GM21619 (cell line): Measurements from ENCODE around the gene MSRB3.

Source experiments
- ATAC-seq: cut with Tn5 transposase; IDR thresholded peaks from one replicate; pipeline ENCODE4 v1.9.1; 2021; ENCODE audit not compliant: unreplicated experiment

The MSRB3 gene

DNA sequence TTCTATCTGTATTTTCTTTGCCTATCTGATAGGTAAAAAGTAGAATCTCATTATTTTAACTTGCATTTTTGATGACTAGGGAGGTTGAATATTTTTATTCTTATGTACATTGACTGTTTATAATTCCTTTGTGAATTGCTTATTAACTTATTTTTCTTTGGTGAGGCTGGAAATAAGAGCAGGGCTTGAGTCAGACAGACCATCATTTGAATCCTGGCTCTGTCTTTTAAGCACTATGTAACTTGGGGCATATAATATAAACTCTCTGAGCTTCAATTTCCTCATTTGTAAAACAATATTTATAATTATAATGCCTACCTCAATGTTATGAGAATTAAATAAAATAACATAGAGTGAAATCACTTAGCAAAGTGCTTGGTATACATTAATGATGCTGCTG lies 108.9 kb downstream of the MSRB3 start:
- ATAC-seq, result no peak

GRCh38 chr12:65389436-65389835 lies 111.0 kb downstream of the MSRB3 start:
- ATAC-seq, result no peak

DNA sequence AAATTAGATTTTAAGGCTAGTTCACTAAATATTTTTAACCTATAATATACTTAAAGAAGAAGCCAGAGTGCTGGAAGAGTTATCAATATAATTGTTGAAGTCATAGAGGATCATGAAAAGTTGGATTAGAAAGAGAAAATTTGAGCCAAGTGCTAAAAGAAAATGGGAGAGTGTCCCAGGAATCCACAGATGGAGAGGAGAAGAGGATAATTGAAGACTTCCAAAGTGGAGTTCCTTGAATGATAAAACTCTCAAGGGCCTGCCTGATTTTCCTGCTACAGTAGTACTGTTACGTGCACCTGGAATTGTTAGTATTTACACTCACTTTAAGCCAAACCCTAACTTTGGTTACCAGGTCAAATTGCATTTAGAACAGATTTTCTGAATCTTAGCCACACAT lies 113.2 kb downstream of the MSRB3 start:
- no peak for ATAC-seq

DNA sequence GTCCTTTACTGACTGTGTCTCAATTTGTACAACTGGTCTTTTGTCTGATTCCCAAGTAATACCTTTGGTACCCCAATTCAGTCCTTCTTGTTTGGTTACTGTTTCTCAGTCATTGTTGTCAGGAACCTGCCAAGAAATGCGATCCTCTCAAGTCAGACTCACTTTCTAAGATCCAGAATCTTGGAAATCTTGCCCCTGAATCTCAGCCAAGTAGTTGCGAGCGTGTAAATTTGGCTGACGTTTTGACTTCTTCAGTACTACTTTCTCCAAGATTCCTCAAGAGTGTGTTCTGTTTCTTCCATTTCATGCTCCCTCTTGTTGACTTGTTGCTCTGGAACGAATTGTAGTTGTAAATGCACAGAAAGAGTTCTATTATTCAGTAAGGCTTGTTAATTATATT lies 114.0 kb downstream of the MSRB3 start:
- no peak for ATAC-seq

DNA sequence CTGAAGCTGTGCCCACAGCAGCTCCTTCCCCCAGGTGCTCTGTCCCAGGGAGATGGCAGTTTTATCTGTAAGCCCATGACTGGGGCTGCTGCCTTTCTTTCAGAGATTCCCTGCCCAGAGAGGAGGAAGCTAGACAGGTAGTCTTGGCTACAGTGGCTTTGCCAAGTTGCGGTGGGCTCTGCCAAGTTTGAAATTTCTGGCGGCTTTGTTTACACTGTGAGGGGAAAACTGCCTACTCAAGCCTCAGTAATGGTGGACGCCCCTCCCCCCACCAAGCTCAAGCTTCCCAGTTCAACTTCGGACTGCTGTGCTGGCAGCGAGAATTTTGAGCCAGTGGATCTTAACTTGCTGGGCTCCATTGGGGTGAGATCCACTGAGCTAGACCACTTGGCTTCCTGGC lies 124.7 kb downstream of the MSRB3 start:
- no peak for ATAC-seq

- no peak for ATAC-seq
Observed at GRCh38 chr12:65407388-65408149, 129.1 kb downstream of the MSRB3 start.

- ATAC-seq, result no peak
Observed at GRCh38 chr12:65408441-65408840, 130.0 kb downstream of the MSRB3 start.

- ATAC-seq, result no peak
Observed at GRCh38 chr12:65409726-65410125, 131.2 kb downstream of the MSRB3 start.

- ATAC-seq, result no peak
Observed at GRCh38 chr12:65411171-65411570, 132.7 kb downstream of the MSRB3 start.

DNA sequence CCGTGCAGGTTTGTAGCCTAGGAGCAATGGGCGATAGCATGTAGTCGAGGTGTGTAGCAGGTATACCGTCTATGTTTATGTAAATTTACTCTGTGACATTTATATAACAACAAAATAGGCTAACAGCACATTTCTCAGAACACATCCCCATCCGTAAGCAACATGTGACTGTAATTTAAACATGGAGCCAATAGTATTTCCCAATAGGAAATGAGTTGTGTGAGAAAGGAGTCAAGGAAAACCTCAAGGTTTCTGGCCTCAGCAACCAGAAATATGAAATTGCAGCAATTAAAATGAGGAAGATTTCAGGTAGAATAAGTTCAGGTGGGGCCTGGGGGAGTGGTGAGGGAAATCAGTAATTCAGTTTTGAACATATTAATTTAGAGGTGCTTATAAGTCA lies 136.0 kb downstream of the MSRB3 start:
- ATAC-seq, result no peak

DNA sequence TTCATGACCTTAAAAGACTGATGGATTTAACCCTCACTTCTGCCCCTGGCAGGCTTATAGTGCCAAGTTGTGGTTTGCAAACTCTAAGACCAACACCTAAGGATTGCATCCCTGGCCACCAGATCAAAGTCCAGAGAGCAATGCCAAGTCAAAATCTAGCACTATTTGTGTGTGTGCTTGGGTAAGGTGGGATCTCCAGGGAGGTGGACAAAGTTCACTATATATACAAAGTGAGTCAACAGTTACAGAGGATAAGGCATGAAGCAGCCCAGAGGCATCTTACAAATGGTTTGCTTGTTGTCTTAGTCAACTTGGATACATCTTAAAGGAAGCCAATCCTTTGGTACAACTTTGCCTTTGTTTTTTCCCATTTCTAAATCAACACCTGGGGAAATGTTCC lies 137.3 kb downstream of the MSRB3 start:
- ATAC-seq, result no peak

DNA sequence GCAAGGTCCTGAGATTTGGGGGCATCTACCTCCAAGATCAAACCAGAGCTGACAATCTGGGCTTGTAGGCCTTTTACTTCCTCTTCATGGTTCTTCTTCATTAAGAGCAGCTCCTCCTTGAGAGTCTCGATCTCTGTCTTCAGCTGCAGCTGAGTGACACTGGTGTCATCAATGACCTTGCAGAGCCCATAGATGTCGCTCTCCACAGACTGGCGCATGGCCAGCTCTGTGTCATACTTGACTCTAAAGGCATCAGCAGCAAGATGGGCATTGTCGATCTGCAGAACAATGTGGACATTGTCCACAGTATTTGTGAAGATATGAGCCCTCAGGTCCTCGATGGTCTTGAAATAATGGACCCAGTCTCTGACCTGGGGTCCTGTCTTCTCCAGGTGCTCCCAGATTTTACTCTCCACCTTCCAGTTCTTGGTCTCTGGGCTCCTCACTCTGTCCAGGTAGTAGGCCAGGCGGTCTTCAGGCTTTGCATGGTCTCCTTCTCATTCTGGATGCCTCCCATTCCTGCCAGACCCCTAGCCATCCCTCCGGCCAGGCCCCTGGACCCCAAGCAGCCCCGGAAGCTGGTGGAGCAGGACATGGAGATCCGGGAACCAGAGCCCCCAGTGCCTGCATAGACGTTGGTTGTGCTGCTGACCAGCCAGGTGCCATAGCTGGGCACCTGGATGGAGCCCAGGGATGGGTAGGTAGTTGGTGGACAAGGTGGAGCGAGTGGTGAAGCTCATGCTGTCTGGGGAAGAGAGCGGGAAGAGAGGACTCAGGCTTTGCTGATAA lies 141.0 kb downstream of the MSRB3 start:
- no peak for ATAC-seq

DNA sequence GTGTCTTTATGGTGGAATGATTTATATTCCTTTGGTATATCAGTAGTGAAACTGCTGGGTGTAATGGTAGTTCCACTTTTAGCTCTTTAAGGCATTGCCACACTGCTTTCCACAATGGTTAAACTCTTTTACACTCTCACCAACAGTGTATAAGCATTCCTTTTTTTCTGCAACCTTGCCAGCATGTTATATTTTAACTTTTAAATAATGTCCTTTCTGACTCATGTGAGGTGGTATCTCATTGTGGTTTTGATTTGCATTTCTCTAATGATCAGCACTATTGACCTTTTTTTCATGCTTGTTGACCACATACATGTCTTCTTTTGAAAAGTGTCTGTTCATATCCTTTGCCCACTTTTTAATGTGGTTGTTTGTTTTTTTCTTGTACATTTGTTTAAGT lies 142.5 kb downstream of the MSRB3 start:
- ATAC-seq, result no peak

DNA sequence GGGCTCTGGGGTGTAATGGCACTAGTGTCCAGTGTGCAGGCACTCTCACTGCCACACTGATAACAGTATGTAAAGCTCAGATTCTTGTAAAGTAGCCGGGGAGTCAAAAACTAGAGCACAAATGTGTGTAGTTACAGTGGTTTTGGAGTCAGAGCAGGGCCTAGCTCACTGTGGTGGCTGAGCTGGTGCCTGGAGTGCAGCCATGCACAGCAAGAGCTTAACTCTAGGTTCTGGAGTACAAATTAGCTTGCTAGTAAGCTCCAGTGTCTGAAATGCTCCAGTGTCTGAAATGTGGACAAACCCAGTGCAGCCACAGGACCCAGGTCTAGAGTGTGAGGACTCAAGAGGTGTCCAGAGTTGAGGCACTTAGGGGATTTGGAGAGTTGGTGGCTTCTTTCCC lies 149.2 kb downstream of the MSRB3 start:
- no peak for ATAC-seq

DNA sequence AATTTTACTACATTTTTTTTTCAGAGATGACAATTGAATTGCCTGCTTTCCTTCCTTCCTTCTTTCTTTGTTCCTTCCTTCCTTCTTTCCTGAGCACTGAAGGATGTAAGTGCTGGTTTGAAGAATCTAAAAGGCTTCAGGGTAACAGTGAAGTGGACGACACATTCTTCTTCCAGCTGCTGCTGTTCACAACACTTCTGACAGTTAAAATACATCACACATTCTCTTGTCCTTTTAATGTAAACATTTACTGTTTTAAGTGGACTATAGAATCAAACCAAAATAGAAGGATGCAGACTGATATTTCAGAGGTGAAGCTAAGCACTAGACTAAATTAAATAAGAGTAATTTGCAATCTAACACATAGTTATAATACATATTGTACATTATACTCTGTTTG lies 151.5 kb downstream of the MSRB3 start:
- ATAC-seq, result no peak

- no peak for ATAC-seq
Observed at GRCh38 chr12:65430571-65431306, 152.3 kb downstream of the MSRB3 start.

DNA sequence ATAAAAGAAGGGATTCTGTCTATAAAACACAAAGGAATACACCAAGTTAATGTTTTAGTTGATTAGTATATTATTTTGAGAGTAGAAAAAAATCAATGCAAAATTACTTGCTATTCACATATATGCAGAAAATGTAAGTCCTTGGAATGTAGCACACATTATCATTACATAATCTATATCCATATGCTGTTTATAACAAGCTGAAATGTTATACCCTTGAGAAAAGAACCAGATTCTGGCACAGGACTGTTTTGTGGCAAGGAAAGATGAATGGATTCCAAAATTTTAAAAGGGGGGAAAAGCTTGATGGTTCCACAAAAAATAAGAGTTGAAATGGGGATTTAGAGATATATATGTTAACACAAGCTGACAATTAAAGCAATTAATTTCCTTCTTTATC lies 153.6 kb downstream of the MSRB3 start:
- ATAC-seq, result no peak

DNA sequence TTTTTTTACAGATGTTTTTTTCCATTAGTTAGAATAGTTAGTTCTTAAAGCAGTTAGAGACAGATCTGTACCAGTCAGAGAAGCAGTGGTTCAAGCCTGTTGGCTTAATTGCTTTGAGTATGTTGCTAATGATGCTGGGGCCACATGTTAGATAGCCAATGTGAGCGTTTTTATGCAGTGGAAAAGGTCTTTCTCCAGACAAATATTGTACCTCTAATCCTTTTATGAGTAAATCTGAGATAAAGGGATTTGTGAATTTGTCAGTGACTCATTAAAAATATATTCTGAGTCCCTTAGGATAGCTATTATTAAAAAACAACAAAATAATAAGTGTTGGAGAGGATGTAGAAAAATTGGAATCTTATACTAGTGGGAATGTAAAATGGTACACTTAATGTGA lies 154.2 kb downstream of the MSRB3 start:
- no peak for ATAC-seq

- ATAC-seq, result no peak
Observed at GRCh38 chr12:65434737-65435136, 156.3 kb downstream of the MSRB3 start.

DNA sequence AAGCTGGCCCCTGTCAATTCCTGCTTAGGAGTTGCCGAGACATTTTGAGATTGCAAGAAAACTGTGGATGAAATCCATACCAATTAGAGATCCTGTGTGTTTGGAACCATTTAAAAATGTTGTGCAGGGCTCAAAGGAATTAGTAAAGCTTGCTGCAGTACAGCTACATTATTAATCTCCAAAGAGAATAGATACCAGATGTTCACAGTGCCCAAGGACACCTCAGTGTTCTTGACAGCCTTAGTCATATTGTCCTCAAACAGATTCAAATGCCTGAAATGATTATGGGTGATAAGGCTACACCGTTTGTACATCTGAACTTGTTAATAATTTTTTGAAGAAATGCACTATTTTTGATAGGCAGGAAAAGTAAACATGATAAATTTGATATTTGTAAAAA lies 164.6 kb downstream of the MSRB3 start:
- no peak for ATAC-seq

GRCh38 chr12:65444996-65445395 lies 166.5 kb downstream of the MSRB3 start:
- ATAC-seq, result no peak

GRCh38 chr12:65446901-65447300 lies 168.4 kb downstream of the MSRB3 start:
- ATAC-seq, result no peak
